H1 (cell line): ENCODE data around the gene CIT. TPM values are rescaled to one million over a fixed set of nuclear protein-coding genes. Genes with fewer than 3 reads are reported as not detected.

Experiments
- CTCF ChIA-PET: fragments of 300-600 bp; sonication (Branson Sonifier 250); formaldehyde crosslinking; loops from one replicate; lab custom pipeline; 2021; ENCODE audit not compliant: partially characterized antibody; lab: Charles Lee
- POLR2A ChIA-PET: fragments of 300-600 bp; sonication (Branson Sonifier 250); formaldehyde crosslinking; loops from one replicate; lab custom pipeline; 2021; ENCODE audit warnings: inconsistent platforms; ENCODE audit not compliant: partially characterized antibody; lab: Charles Lee
- DNase-seq, 2 experiments: peaks; one replicate each; pipeline versions ENCODE4 v3.0.0 to v3.0.0-alpha.2; 2010 to 2022; ENCODE audit warnings: low spot score in 2 of 2, low read depth in 1 of 2, mixed read lengths in 1 of 2
- FAIRE-seq: peaks from 2 replicates; lab custom pipeline; 2011; peaks lifted over from hg19 to GRCh38; lab: Jason Lieb, UNC
- H2AFZ ChIP-seq: 2 replicates; pipeline ENCODE4 v1.8.1; 2012; ENCODE audit warnings: low read length, inconsistent platforms
- H2AK5ac ChIP-seq: 2 replicates; pipeline ENCODE4 v1.6.1; 2013; ENCODE audit warnings: low read depth, low read length
- H2BK120ac ChIP-seq: replicated peaks from 2 replicates; pipeline ENCODE3; 2013; ENCODE audit warnings: low read depth, low read length, inconsistent platforms
- H2BK12ac ChIP-seq: 2 replicates; pipeline ENCODE4 v1.6.1; 2013; ENCODE audit warnings: low read depth, low read length
- H2BK15ac ChIP-seq: 2 replicates; pipeline ENCODE4 v1.6.1; 2013; ENCODE audit warnings: low read length
- H2BK20ac ChIP-seq: 2 replicates; pipeline ENCODE4 v1.6.1; 2013; ENCODE audit warnings: low read length
- H2BK5ac ChIP-seq: 2 replicates; pipeline ENCODE4 v1.6.1; 2013; ENCODE audit warnings: low read depth, low read length
- H3K14ac ChIP-seq: 2 replicates; pipeline ENCODE4 v1.6.1; 2013; ENCODE audit warnings: inconsistent platforms; ENCODE audit not compliant: insufficient read length
- H3K18ac ChIP-seq: 2 replicates; pipeline ENCODE4 v1.6.1; 2013; ENCODE audit warnings: low read length; ENCODE audit errors: extremely low read depth
- H3K23ac ChIP-seq: 2 replicates; pipeline ENCODE4 v1.6.1; 2013; ENCODE audit warnings: inconsistent platforms; ENCODE audit not compliant: insufficient read length
- H3K23me2 ChIP-seq: 2 replicates; pipeline ENCODE4 v1.6.1; 2013; ENCODE audit warnings: low read depth, low read length
- H3K27ac ChIP-seq: 2 replicates; pipeline ENCODE4 v1.6.1; 2011; ENCODE audit warnings: low read depth, low read length, inconsistent platforms
- H3K27me3 ChIP-seq, 4 experiments: replicated peaks in 1 of 4; 1 replicate in 1 of 4; 2 replicates in 3 of 4; pipeline versions ENCODE4 v1.6.1 to v1.8.1; 2011 to 2013; ENCODE audit warnings: low read length in 3 of 4, mild to moderate bottlenecking in 3 of 4, inconsistent platforms in 2 of 4, mixed read lengths in 2 of 4, moderate library complexity in 1 of 4; ENCODE audit not compliant: control insufficient read depth in 3 of 4, insufficient read depth in 3 of 4; ENCODE audit errors: extremely low read depth in 1 of 4
- H3K36me3 ChIP-seq, 4 experiments: 2 replicates each; pipeline versions ENCODE4 v1.6.1 to v1.8.1; 2011 to 2013; ENCODE audit warnings: mild to moderate bottlenecking in 4 of 4, low read length in 3 of 4, moderate library complexity in 2 of 4, control low read depth in 1 of 4, inconsistent platforms in 1 of 4; ENCODE audit not compliant: insufficient read depth in 4 of 4, control insufficient read depth in 2 of 4
- H3K4ac ChIP-seq: replicated peaks from 2 replicates; pipeline ENCODE3; 2013; ENCODE audit warnings: low read length, low read depth, mixed read lengths, inconsistent platforms; ENCODE audit not compliant: insufficient read length
- H3K4me1 ChIP-seq, 4 experiments: replicated peaks in 1 of 4; 1 replicate in 1 of 4; 2 replicates in 3 of 4; pipeline versions ENCODE4 v1.6.1 to v1.8.1; 2011 to 2013; ENCODE audit warnings: low read length in 3 of 4, inconsistent platforms in 2 of 4, mixed read lengths in 1 of 4; ENCODE audit not compliant: insufficient read depth in 4 of 4, control insufficient read depth in 3 of 4
- H3K4me2 ChIP-seq, 2 experiments: 2 replicates each; pipeline versions ENCODE4 v1.6.1 to v1.8.1; 2011 to 2013; ENCODE audit warnings: low read depth in 2 of 2, low read length in 2 of 2, control low read depth in 1 of 2, inconsistent platforms in 1 of 2, mild to moderate bottlenecking in 1 of 2; ENCODE audit not compliant: insufficient read depth in 1 of 2
- H3K4me3 ChIP-seq, 4 experiments: fragments of 200-600, 300-600 bp in 1 of 4; sonication (generic), shearing (Covaris generic), sonication (Bioruptor Twin) in 1 of 4; 2 replicates each; pipeline versions ENCODE4 v1.5.1 to v1.8.1; 2011 to 2016; ENCODE audit warnings: low read length in 4 of 4, low read depth in 3 of 4, control low read depth in 2 of 4, inconsistent platforms in 2 of 4, mild to moderate bottlenecking in 2 of 4, mixed read lengths in 1 of 4, moderate library complexity in 1 of 4; ENCODE audit not compliant: insufficient read depth in 2 of 4; ENCODE audit errors: extremely low read depth in 1 of 4
- H3K56ac ChIP-seq: replicated peaks from 2 replicates; pipeline ENCODE3; 2013; ENCODE audit warnings: low read depth, mild to moderate bottlenecking, mixed read lengths, low read length, inconsistent platforms; ENCODE audit not compliant: insufficient read length
- H3K79me1 ChIP-seq: 2 replicates; pipeline ENCODE4 v1.6.1; 2013; ENCODE audit warnings: low read depth, low read length, control low read depth
- H3K79me2 ChIP-seq, 2 experiments: 2 replicates each; pipeline versions ENCODE4 v1.6.1 to v1.8.1; 2012 to 2013; ENCODE audit warnings: low read length in 2 of 2, mild to moderate bottlenecking in 2 of 2, inconsistent platforms in 1 of 2; ENCODE audit not compliant: insufficient read depth in 2 of 2, control insufficient read depth in 1 of 2
- H3K9ac ChIP-seq, 4 experiments: replicated peaks in 1 of 4; 1 replicate in 1 of 4; 2 replicates in 3 of 4; pipeline versions ENCODE4 v1.6.1 to v1.8.1; 2011 to 2013; ENCODE audit warnings: low read depth in 3 of 4, low read length in 3 of 4, control low read depth in 2 of 4, mild to moderate bottlenecking in 2 of 4, moderate library complexity in 2 of 4, inconsistent platforms in 1 of 4; ENCODE audit errors: extremely low read depth in 1 of 4
- H3K9me3 ChIP-seq, 2 experiments: 2 replicates each; pipeline versions ENCODE4 v1.6.1 to v1.8.1; 2012 to 2013; ENCODE audit warnings: mild to moderate bottlenecking in 2 of 2, moderate library complexity in 2 of 2, control low read depth in 1 of 2, inconsistent platforms in 1 of 2, low read depth in 1 of 2, low read length in 1 of 2, mixed read lengths in 1 of 2; ENCODE audit not compliant: insufficient read depth in 2 of 2
- H4K20me1 ChIP-seq, 2 experiments: replicated peaks in 1 of 2; 2 replicates each; pipeline versions ENCODE3 to v1.8.1; 2011 to 2013; ENCODE audit warnings: inconsistent platforms in 2 of 2, low read length in 2 of 2, mild to moderate bottlenecking in 1 of 2; ENCODE audit not compliant: insufficient read depth in 2 of 2, control insufficient read depth in 1 of 2
- H4K5ac ChIP-seq: 2 replicates; pipeline ENCODE4 v1.6.1; 2013; ENCODE audit warnings: low read length, low read depth, mixed read lengths, inconsistent platforms; ENCODE audit not compliant: insufficient read length
- H4K8ac ChIP-seq: 2 replicates; pipeline ENCODE4 v1.8.0; 2013; ENCODE audit warnings: mild to moderate bottlenecking, moderate library complexity, low read length, inconsistent platforms; ENCODE audit not compliant: insufficient read depth; ENCODE audit errors: extremely low read depth
- H4K91ac ChIP-seq: replicated peaks from 2 replicates; pipeline ENCODE3; 2013; ENCODE audit warnings: low read length, mixed read lengths, inconsistent platforms; ENCODE audit not compliant: insufficient read length
- CTBP2 ChIP-seq: IDR thresholded peaks from 2 replicates; pipeline ENCODE4 v1.7.0; 2011; ENCODE audit warnings: borderline replicate concordance, mild to moderate bottlenecking, moderate library complexity, mixed read lengths, low read length; ENCODE audit not compliant: insufficient read depth, insufficient read length
- EP300 ChIP-seq, 2 experiments: IDR thresholded peaks; 1 replicate in 1 of 2; 2 replicates in 1 of 2; pipeline ENCODE4 v1.6.1; 2011 to 2012; ENCODE audit warnings: low read depth in 2 of 2, low read length in 2 of 2, mild to moderate bottlenecking in 2 of 2, borderline replicate concordance in 1 of 2, inconsistent platforms in 1 of 2, moderate library complexity in 1 of 2
- JUND ChIP-seq: IDR thresholded peaks from 2 replicates; pipeline ENCODE4 v1.6.1; 2011; ENCODE audit warnings: mild to moderate bottlenecking, improper control_type of control experiment, low read length
- KDM5A ChIP-seq: fragments of 200-600 bp; IDR thresholded peaks from 2 replicates; pipeline ENCODE4 v1.7.1; 2012; ENCODE audit warnings: mild to moderate bottlenecking, low read length, inconsistent platforms, mixed read lengths
- PHF8 ChIP-seq: fragments of 200-600 bp; sonication (generic); conservative IDR thresholded peaks from 2 replicates; pipeline ENCODE4 v1.7.1; 2012; ENCODE audit warnings: low read depth, mild to moderate bottlenecking, inconsistent platforms, low read length, moderate library complexity
- POU5F1 ChIP-seq: IDR thresholded peaks from 2 replicates; pipeline ENCODE4 v1.6.1; 2011; ENCODE audit warnings: low read depth, mild to moderate bottlenecking, low read length, moderate library complexity
- RBBP5 ChIP-seq: IDR thresholded peaks from 2 replicates; pipeline ENCODE4 v1.7.1; 2012; ENCODE audit warnings: low read depth, mild to moderate bottlenecking, inconsistent platforms, low read length, moderate library complexity, borderline replicate concordance
- SIX5 ChIP-seq: IDR thresholded peaks from 2 replicates; pipeline ENCODE4 v1.6.1; 2011; ENCODE audit warnings: mild to moderate bottlenecking, low read depth, low read length
- SUZ12 ChIP-seq: fragments of 200-600 bp; sonication (generic); IDR thresholded peaks from 2 replicates; pipeline ENCODE4 v1.6.1; 2012; ENCODE audit warnings: mild to moderate bottlenecking, inconsistent platforms, low read length, moderate library complexity, mixed read lengths
- TAF1 ChIP-seq: IDR thresholded peaks from 2 replicates; pipeline ENCODE4 v1.6.1; 2011; ENCODE audit warnings: mild to moderate bottlenecking, low read depth, low read length
- TBP ChIP-seq: IDR thresholded peaks from 2 replicates; pipeline ENCODE4 v1.6.1; 2011; ENCODE audit warnings: low read depth, low read length, improper control_type of control experiment
- ZNF274 ChIP-seq: IDR thresholded peaks from 2 replicates; pipeline ENCODE4 v1.7.0; 2012; ENCODE audit warnings: low read length, borderline replicate concordance; ENCODE audit errors: extremely low read depth
- WGBS, 2 experiments: shearing (Covaris generic) in 1 of 2; methylation state at CpG; one replicate each; pipeline versions ENCODE4 v1.1.6 to v1.1.7; 2013 to 2015; ENCODE audit warnings: low lambda C conversion rate in 2 of 2, mixed read lengths in 2 of 2, inconsistent platforms in 1 of 2, low coverage in 1 of 2, missing lambda C conversion rate in 1 of 2; ENCODE audit not compliant: insufficient replicate concordance in 2 of 2, insufficient coverage in 1 of 2, insufficient read length in 1 of 2; ENCODE audit errors: extremely low coverage in 1 of 2, missing lambda C conversion rate in 1 of 2; 5-methylcytosine and 5-hydroxymethylcytosine counted together
- polyA plus RNA-seq, 7 experiments: library from polyadenylated mRNA; depleted of rRNA in 3 of 7; stranded (reverse) in 5 of 7; unstranded in 2 of 7; fragments of >200 nt in 5 of 7; fragments of 200-250 nt in 2 of 7; gene quantifications; 1 replicate in 5 of 7; 2 replicates in 1 of 7; 4 replicates in 1 of 7; pipeline versions ENCODE4 v1.2.1 to v1.2.3, GENCODE V29; 2011 to 2013; ENCODE audit warnings: missing spikeins in 2 of 7, mixed read lengths in 2 of 7
- total RNA-seq: library from RNA; stranded (reverse); fragmentation: NEBNext Ultra II Directional; extraction: Animal tissue kit (Norgen Biotek cat#: 25700); gene quantifications from 2 replicates; pipeline ENCODE4 v1.2.1, GENCODE V29; 2021
- TF ChIP-seq, protein P1 (sequence below): IDR thresholded peaks from 2 replicates; pipeline ENCODE4 v1.6.1; 2012; ENCODE audit warnings: low read length, inconsistent platforms

CIT gene
- total and polyA plus RNA-seq, 2 of the 8 experiments (the other 6 are each of a cell fraction or from before 2014, with no cell fraction given) = 17.1 to 60.9 TPM

DNA sequence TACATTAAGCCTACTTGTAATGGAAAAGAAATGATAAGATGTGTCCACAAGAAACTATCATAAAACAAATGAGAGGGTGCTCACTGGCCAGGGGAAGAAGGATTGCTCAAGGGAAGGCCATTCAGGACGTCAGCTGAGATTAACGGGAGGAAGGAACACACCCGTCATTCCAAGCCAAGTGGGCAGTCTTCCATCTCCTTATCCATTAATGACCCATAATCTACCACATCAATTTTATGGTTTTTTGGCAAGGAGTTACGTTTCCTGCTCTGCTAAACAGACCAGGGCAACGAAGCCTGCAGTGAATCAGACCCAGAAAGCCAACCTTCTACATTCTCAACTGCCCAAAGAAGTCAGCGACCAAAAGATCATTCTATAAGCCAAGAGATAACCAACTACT, 184.1 kb downstream of the CIT start:
- Histone ChIP-seq H3K4me1 (no peaks in the 10 kb centered on the region; a peak in 1 of 7 replicates), H3K79me2 (no peaks in the 10 kb centered on the region), H4K8ac (no peak overlapping the region; the same call in 1 of the 2 replicates), H2AFZ (no peak overlapping the region), H2BK20ac (no peak overlapping the region), H2BK5ac (no peak overlapping the region), H4K20me1 (peaks cover 2% of the 10 kb centered on the region in 2 experiments), H3K4me2 (no peak overlapping the region), H3K23ac (no peak overlapping the region), H2BK15ac (no peak overlapping the region), H3K4me3 (no peak overlapping the region), H3K27ac (no peak overlapping the region), H3K4ac (no peak overlapping the region), H4K5ac (no peak overlapping the region), H2AK5ac (no peak overlapping the region), H4K91ac (no peak overlapping the region), H3K36me3 (peaks cover 5 to 25% (median 17%) of the 10 kb centered on the region in 4 experiments; a peak in 6 of 8 replicates), H2BK12ac (no peak overlapping the region), H3K9me3 (no peaks in the 10 kb centered on the region; a peak in 1 of 4 replicates), H3K56ac (no peak overlapping the region), H2BK120ac (no peak overlapping the region), H3K27me3 (no peaks in the 10 kb centered on the region), H3K18ac (no peak overlapping the region), H3K79me1 (no peaks in the 10 kb centered on the region), H3K23me2 (no peaks in the 10 kb centered on the region), H3K14ac (no peak overlapping the region), H3K9ac (no peak overlapping the region)
- 88% methylated on average over 6 of the region's 6 CpGs; no CpG with 5 or more reads in 1 of the 2 experiments for WGBS, 2 experiments
- ChIA-PET POLR2A (no interaction called here), CTCF (no interaction called here)
- FAIRE-seq (no peak), DNase-seq (no peak)
- TF ChIP-seq, protein P1, sequence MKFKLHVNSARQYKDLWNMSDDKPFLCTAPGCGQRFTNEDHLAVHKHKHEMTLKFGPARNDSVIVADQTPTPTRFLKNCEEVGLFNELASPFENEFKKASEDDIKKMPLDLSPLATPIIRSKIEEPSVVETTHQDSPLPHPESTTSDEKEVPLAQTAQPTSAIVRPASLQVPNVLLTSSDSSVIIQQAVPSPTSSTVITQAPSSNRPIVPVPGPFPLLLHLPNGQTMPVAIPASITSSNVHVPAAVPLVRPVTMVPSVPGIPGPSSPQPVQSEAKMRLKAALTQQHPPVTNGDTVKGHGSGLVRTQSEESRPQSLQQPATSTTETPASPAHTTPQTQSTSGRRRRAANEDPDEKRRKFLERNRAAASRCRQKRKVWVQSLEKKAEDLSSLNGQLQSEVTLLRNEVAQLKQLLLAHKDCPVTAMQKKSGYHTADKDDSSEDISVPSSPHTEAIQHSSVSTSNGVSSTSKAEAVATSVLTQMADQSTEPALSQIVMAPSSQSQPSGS = no peak
- no peak for TF ChIP-seq CTBP2
- TF ChIP-seq ZNF274 = no peak
- no peak for TF ChIP-seq PHF8
- no peak for TF ChIP-seq EP300 (IDR thresholded peaks at IDR 0.05; ENCODE audit: borderline replicate concordance in 1 of 2, low read depth in 2 of 2, low read length in 2 of 2)
- no peak for TF ChIP-seq KDM5A
- TF ChIP-seq RBBP5 = no peak
- TF ChIP-seq SUZ12 = no peak
- TF ChIP-seq TAF1 = no peak
- no peak for TF ChIP-seq JUND
- no peak for TF ChIP-seq POU5F1
- no peak for TF ChIP-seq TBP
- TF ChIP-seq SIX5 = no peak
